LNCaP clone FGC (cell line): ENCODE data around the gene DPH2.

Experiments
- DNase-seq: peaks from one replicate; pipeline ENCODE4 v3.0.0-alpha.2; 2011; ENCODE audit warnings: low read depth
- H3K4me3 ChIP-seq: 2 replicates; pipeline ENCODE4 v1.5.1; 2011; ENCODE audit warnings: mild to moderate bottlenecking, low read depth, low read length, control low read depth
- CTCF ChIP-seq: IDR thresholded peaks from 2 replicates; pipeline ENCODE4 v1.5.1; 2012; ENCODE audit warnings: mild to moderate bottlenecking; ENCODE audit not compliant: control insufficient read depth, insufficient read depth; ENCODE audit errors: extremely low read depth

DPH2 gene

GRCh38 chr1:43968348-43968948 lies 1.4 kb upstream of the DPH2 start:
- no peak for TF ChIP-seq CTCF
- no peak for DNase-seq

GRCh38 chr1:43969416-43969745 lies 429 bp upstream of the DPH2 start:
- no peak for DNase-seq
- TF ChIP-seq CTCF: no peak
- peak overlapping the region; percentile 99; the same call in 1 of the 2 replicates for H3K4me3 ChIP-seq

More at GRCh38 chr1:43968348-43968948, 1.4 kb upstream of the DPH2 start:
- no peak overlapping the region for H3K4me3 ChIP-seq

GRCh38 chr1:43970502-43970901 lies 692 bp downstream of the DPH2 start:
- DNase-seq: no peak
- TF ChIP-seq CTCF: no peak
- H3K4me3 ChIP-seq: peak overlapping the region; percentile 99

- TF ChIP-seq CTCF: no peak
- no peak for DNase-seq
These were observed 1.1 kb downstream of the DPH2 start for GRCh38 chr1:43970911-43971310.

GRCh38 chr1:43971336-43971980 lies 1.6 kb downstream of the DPH2 start:
- TF ChIP-seq CTCF: no peak
- H3K4me3 ChIP-seq: no peak overlapping the region
- DNase-seq: no peak

More at GRCh38 chr1:43970911-43971310, 1.1 kb downstream of the DPH2 start:
- peak overlapping the region; percentile 99 for H3K4me3 ChIP-seq

GRCh38 chr1:43973981-43974442 lies 4.2 kb downstream of the DPH2 start:
- TF ChIP-seq CTCF: no peak
- H3K4me3 ChIP-seq: peak overlapping the region; percentile 98
- DNase-seq: no peak
